Spleen (tissue), 7 donors: Measurements from ENCODE around the gene NTN1.

Experiments
- CTCF ChIP-seq, 11 experiments: fragments of 200-600 bp in 7 of 11; fragments of 450-650 bp in 4 of 11; sonication (generic) in 4 of 11; IDR thresholded peaks in 8 of 11; conservative IDR thresholded peaks in 3 of 11; 1 replicate in 7 of 11; 2 replicates in 4 of 11; pipeline versions ENCODE4 v1.4.0 to v1.8.0; 2016 to 2021; ENCODE audit warnings: antibody characterized with exemption in 11 of 11, inconsistent platforms in 4 of 11, mild to moderate bottlenecking in 1 of 11
- POLR2AphosphoS5 ChIP-seq, 3 donors: sonication (generic); formaldehyde crosslinking; IDR thresholded peaks; one replicate each; pipeline ENCODE4 v1.5.1; 2017; ENCODE audit warnings: antibody characterized with exemption in 3 of 3
- donor health status: DM: no; HTN: no; CAD: no; lungs with moderate emphysema.
- donor health status: DM: no; HTN: no; CAD: no.
- donor health status: DM: no; HTN: no; CAD: no.

- no peak for TF ChIP-seq CTCF (IDR thresholded peaks at IDR 0.05 in 8 of 11, conservative IDR thresholded peaks at IDR 0.05 in 3 of 11)
- peak in 2 of 3 donors; percentile 33 to 50 for TF ChIP-seq POLR2AphosphoS5 (IDR thresholded peaks at IDR 0.05)
Measured at GRCh38 chr17:9259419-9259818, 238.1 kb downstream of the NTN1 start.
